Measurements from ENCODE around the gene EYA4.

EYA4 gene

DNA sequence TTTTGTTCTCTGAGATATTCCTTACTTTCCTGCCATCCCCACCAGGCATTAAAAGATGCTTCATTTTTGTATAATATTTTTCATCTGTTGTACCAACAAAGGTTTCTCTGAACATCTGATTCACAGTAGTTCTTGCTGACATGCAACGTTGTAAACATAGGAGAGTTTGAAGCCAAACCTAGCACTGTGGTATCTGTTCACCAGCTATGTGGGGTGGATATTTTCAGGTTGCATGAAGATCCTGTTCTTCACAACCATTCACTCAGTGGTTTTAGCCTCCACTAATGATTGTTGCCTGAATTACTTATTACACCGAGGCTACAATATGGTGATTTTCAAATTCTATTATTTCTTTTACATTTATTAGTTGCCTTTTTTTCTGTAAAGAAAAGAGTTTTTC, 56.5 kb downstream of the EYA4 start:
- TF ChIP-seq EZH2phosphoT487 (IDR thresholded peaks at IDR 0.05; ENCODE audit: low read length) (no peak), EZH2 (optimal IDR thresholded peaks at IDR 0.05; ENCODE audit: low read depth, low read length) (no peak), CTCF (IDR thresholded peaks at IDR 0.05; ENCODE audit: low read length) (no peak)
- H3K36me3 ChIP-seq (replicated peaks; ENCODE audit: insufficient read depth, low read length), result no peaks in the 10 kb centered on the region
- no peaks in the 10 kb centered on the region for H3K9me3 ChIP-seq (replicated peaks; ENCODE audit: insufficient read depth, low read length)
- no peaks in the 10 kb centered on the region for H3K4me1 ChIP-seq (ENCODE audit: low read length)
- DNase-seq, result no peak
- H3K4me2 ChIP-seq (ENCODE audit: low read depth, low read length), result no peak overlapping the region
- no peak overlapping the region for H3K27ac ChIP-seq (ENCODE audit: low read length)
- H3K79me2 ChIP-seq (ENCODE audit: low read length), result no peaks in the 10 kb centered on the region
- no peak overlapping the region for H3K9ac ChIP-seq (ENCODE audit: low read length)
- no peaks in the 10 kb centered on the region for H3F3A ChIP-seq (ENCODE audit: insufficient read depth, low read length)
- no peaks in the 10 kb centered on the region for H3K9me2 ChIP-seq (replicated peaks; ENCODE audit: insufficient read depth, low read length)
- no peak overlapping the region for H2AFZ ChIP-seq (ENCODE audit: low read length)
- H3K4me3 ChIP-seq (ENCODE audit: low read length), result no peak overlapping the region
- no peaks in the 10 kb centered on the region for H3K27me3 ChIP-seq (replicated peaks; ENCODE audit: insufficient read depth, low read length)
- no peaks in the 10 kb centered on the region for H4K20me1 ChIP-seq (ENCODE audit: insufficient read depth, low read length)

DNA sequence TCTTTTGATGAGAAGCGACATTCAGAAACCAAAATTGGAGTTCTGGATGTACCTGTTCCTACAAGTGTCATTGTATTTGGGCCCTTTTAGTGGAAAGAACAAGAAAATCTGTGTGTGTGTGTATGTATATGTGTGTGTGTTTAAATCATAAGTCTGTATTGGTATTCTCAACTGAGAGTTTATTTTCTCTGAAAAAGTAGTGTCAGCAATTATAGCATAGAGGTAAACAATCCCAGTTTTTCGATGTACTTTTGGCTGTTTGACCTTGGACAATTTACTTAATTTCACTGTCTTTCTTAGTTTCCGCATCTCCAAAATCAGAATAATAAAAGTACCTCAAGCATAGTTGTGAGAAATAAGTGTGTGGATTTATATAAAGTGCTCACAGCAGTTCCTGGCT, 57.2 kb downstream of the EYA4 start:
- DNase-seq, result no peak
- H3K36me3 ChIP-seq (replicated peaks; ENCODE audit: insufficient read depth, low read length), result no peaks in the 10 kb centered on the region
- H3K9ac ChIP-seq (ENCODE audit: low read length), result no peak overlapping the region
- H3K4me3 ChIP-seq (ENCODE audit: low read length), result no peak overlapping the region
- H3K9me3 ChIP-seq (replicated peaks; ENCODE audit: insufficient read depth, low read length), result no peaks in the 10 kb centered on the region
- TF ChIP-seq EZH2phosphoT487 (IDR thresholded peaks at IDR 0.05; ENCODE audit: low read length) (no peak), CTCF (IDR thresholded peaks at IDR 0.05; ENCODE audit: low read length) (no peak), EZH2 (optimal IDR thresholded peaks at IDR 0.05; ENCODE audit: low read depth, low read length) (no peak)
- H4K20me1 ChIP-seq (ENCODE audit: insufficient read depth, low read length), result no peaks in the 10 kb centered on the region
- no peak overlapping the region for H3K4me2 ChIP-seq (ENCODE audit: low read depth, low read length)
- H3K9me2 ChIP-seq (replicated peaks; ENCODE audit: insufficient read depth, low read length), result no peaks in the 10 kb centered on the region
- H3K4me1 ChIP-seq (ENCODE audit: low read length), result no peaks in the 10 kb centered on the region
- H3K27me3 ChIP-seq (replicated peaks; ENCODE audit: insufficient read depth, low read length), result no peaks in the 10 kb centered on the region
- H3K27ac ChIP-seq (ENCODE audit: low read length), result no peak overlapping the region
- H2AFZ ChIP-seq (ENCODE audit: low read length), result no peak overlapping the region
- H3F3A ChIP-seq (ENCODE audit: insufficient read depth, low read length), result no peaks in the 10 kb centered on the region
- no peaks in the 10 kb centered on the region for H3K79me2 ChIP-seq (ENCODE audit: low read length)

GRCh38 chr6:133298801-133299200, 57.6 kb downstream of the EYA4 start:
- Histone ChIP-seq H3F3A (ENCODE audit: insufficient read depth, low read length) (no peaks in the 10 kb centered on the region), H3K79me2 (ENCODE audit: low read length) (no peaks in the 10 kb centered on the region), H3K4me1 (ENCODE audit: low read length) (no peaks in the 10 kb centered on the region), H2AFZ (ENCODE audit: low read length) (no peak overlapping the region), H3K27ac (ENCODE audit: low read length) (no peak overlapping the region), H3K27me3 (replicated peaks; ENCODE audit: insufficient read depth, low read length) (no peaks in the 10 kb centered on the region), H3K9me2 (replicated peaks; ENCODE audit: insufficient read depth, low read length) (no peaks in the 10 kb centered on the region), H3K4me3 (ENCODE audit: low read length) (no peak overlapping the region), H3K4me2 (ENCODE audit: low read depth, low read length) (no peak overlapping the region), H3K9me3 (replicated peaks; ENCODE audit: insufficient read depth, low read length) (no peaks in the 10 kb centered on the region), H3K36me3 (replicated peaks; ENCODE audit: insufficient read depth, low read length) (no peaks in the 10 kb centered on the region), H4K20me1 (ENCODE audit: insufficient read depth, low read length) (no peaks in the 10 kb centered on the region), H3K9ac (ENCODE audit: low read length) (no peak overlapping the region)
- TF ChIP-seq EZH2 (optimal IDR thresholded peaks at IDR 0.05; ENCODE audit: low read depth, low read length), result no peak
- no peak for DNase-seq

GRCh38 chr6:133300896-133301295, 59.7 kb downstream of the EYA4 start:
- no peaks in the 10 kb centered on the region for H3K36me3 ChIP-seq (replicated peaks; ENCODE audit: insufficient read depth, low read length)
- H3K27me3 ChIP-seq (replicated peaks; ENCODE audit: insufficient read depth, low read length), result no peaks in the 10 kb centered on the region
- H3K9me3 ChIP-seq (replicated peaks; ENCODE audit: insufficient read depth, low read length), result no peaks in the 10 kb centered on the region
- H3F3A ChIP-seq (ENCODE audit: insufficient read depth, low read length), result no peaks in the 10 kb centered on the region
- no peak for DNase-seq
- no peak overlapping the region for H3K9ac ChIP-seq (ENCODE audit: low read length)
- no peak overlapping the region for H3K4me3 ChIP-seq (ENCODE audit: low read length)
- no peaks in the 10 kb centered on the region for H4K20me1 ChIP-seq (ENCODE audit: insufficient read depth, low read length)
- no peak overlapping the region for H3K27ac ChIP-seq (ENCODE audit: low read length)
- H3K4me1 ChIP-seq (ENCODE audit: low read length), result no peaks in the 10 kb centered on the region
- no peaks in the 10 kb centered on the region for H3K79me2 ChIP-seq (ENCODE audit: low read length)
- TF ChIP-seq EZH2 (optimal IDR thresholded peaks at IDR 0.05; ENCODE audit: low read depth, low read length) (no peak), EZH2phosphoT487 (IDR thresholded peaks at IDR 0.05; ENCODE audit: low read length) (no peak), CTCF (IDR thresholded peaks at IDR 0.05; ENCODE audit: low read length) (no peak)
- no peak overlapping the region for H3K4me2 ChIP-seq (ENCODE audit: low read depth, low read length)
- no peak overlapping the region for H2AFZ ChIP-seq (ENCODE audit: low read length)
- H3K9me2 ChIP-seq (replicated peaks; ENCODE audit: insufficient read depth, low read length), result no peaks in the 10 kb centered on the region

Data from MM.1S (cell line).